GM23338 (cell line): ENCODE measurements around the gene ZNF285. TPM values are rescaled to one million over a fixed set of nuclear protein-coding genes. Genes with fewer than 3 reads are reported as not detected.

ENCODE experiments used
- ATAC-seq: fragments of 200-7000 bp; cut with Tn5 transposase; 3 replicates; pipeline ENCODE4 v1.9.1; 2020
- DNase-seq: peaks from one replicate; pipeline ENCODE4 v3.0.0-alpha.2; 2015; ENCODE audit warnings: low spot score
- H2AFZ ChIP-seq: fragments of 200-600 bp; sonication (generic); 2 replicates; pipeline ENCODE4 v1.8.0; 2016; ENCODE audit warnings: antibody characterized with exemption, mild to moderate bottlenecking, moderate library complexity
- H3F3A ChIP-seq: fragments of 200-600 bp; sonication (generic); replicated peaks from 2 replicates; pipeline ENCODE4 v1.8.0; 2017; ENCODE audit warnings: antibody characterized with exemption, mixed run types, low read depth
- H3K27ac ChIP-seq: fragments of 200-600 bp; sonication (generic); 2 replicates; pipeline ENCODE4 v1.6.1; 2016; ENCODE audit warnings: low read depth
- H3K27me3 ChIP-seq: fragments of 200-600 bp; sonication (generic); 2 replicates; pipeline ENCODE4 v1.8.0; 2016; ENCODE audit warnings: mild to moderate bottlenecking, mixed run types, moderate library complexity; ENCODE audit not compliant: insufficient read depth
- H3K36me3 ChIP-seq: fragments of 200-600 bp; sonication (generic); 2 replicates; pipeline ENCODE4 v1.8.0; 2016; ENCODE audit warnings: mild to moderate bottlenecking; ENCODE audit not compliant: insufficient read depth
- H3K4me1 ChIP-seq: fragments of 200-600 bp; sonication (generic); 2 replicates; pipeline ENCODE4 v1.8.0; 2016; ENCODE audit warnings: mild to moderate bottlenecking, moderate library complexity; ENCODE audit not compliant: insufficient read depth
- H3K4me2 ChIP-seq: fragments of 200-600 bp; sonication (generic); 2 replicates; pipeline ENCODE4 v1.7.1; 2017; ENCODE audit warnings: mixed run types
- H3K4me3 ChIP-seq: fragments of 200-600 bp; sonication (generic); 2 replicates; pipeline ENCODE4 v1.6.1; 2016; ENCODE audit warnings: mixed run types
- H3K79me2 ChIP-seq: fragments of 200-600 bp; sonication (generic); replicated peaks from 2 replicates; pipeline ENCODE4 v1.8.0; 2017; ENCODE audit warnings: mild to moderate bottlenecking; ENCODE audit not compliant: insufficient read depth
- H3K9me2 ChIP-seq: fragments of 200-600 bp; sonication (generic); 2 replicates; pipeline ENCODE4 v1.8.0; 2017; ENCODE audit not compliant: insufficient read depth
- H4K20me1 ChIP-seq: fragments of 200-600 bp; sonication (generic); replicated peaks from 2 replicates; pipeline ENCODE4 v1.8.0; 2017; ENCODE audit warnings: mild to moderate bottlenecking; ENCODE audit not compliant: insufficient read depth
- H3K27ac Mint-ChIP-seq: 2 replicates; pipeline ENCODE4 v1.8.0; 2020; ENCODE audit warnings: inconsistent platforms, mild to moderate bottlenecking, moderate library complexity, mixed read lengths
- H3K27me3 Mint-ChIP-seq: 3 replicates; pipeline ENCODE4 v1.8.0; 2022; ENCODE audit warnings: low read depth, mild to moderate bottlenecking, moderate library complexity, mixed read lengths, inconsistent platforms; ENCODE audit not compliant: insufficient read depth, poor library complexity
- H3K36me3 Mint-ChIP-seq: 3 replicates; pipeline ENCODE4 v1.8.0; 2021; ENCODE audit warnings: low read depth, mild to moderate bottlenecking, inconsistent platforms, moderate library complexity, mixed read lengths
- H3K4me1 Mint-ChIP-seq: 3 replicates; pipeline ENCODE4 v1.8.0; 2020; ENCODE audit warnings: mild to moderate bottlenecking, inconsistent platforms, mixed read lengths
- H3K4me3 Mint-ChIP-seq: 3 replicates; pipeline ENCODE4 v1.8.0; 2021; ENCODE audit warnings: moderate library complexity, mild to moderate bottlenecking, inconsistent platforms, mixed read lengths
- H3K9me3 Mint-ChIP-seq: 3 replicates; pipeline ENCODE4 v1.8.0; 2020; ENCODE audit warnings: moderate library complexity, mild to moderate bottlenecking, inconsistent platforms, mixed read lengths
- CREB1 ChIP-seq: fragments of 250-450 bp; sonication (Bioruptor Pico); IDR thresholded peaks from 2 replicates; pipeline ENCODE4 v1.5.0; 2020; ENCODE audit warnings: low read depth, mild to moderate bottlenecking, moderate library complexity
- EZH2 ChIP-seq: fragments of 200-600 bp; sonication (generic); IDR thresholded peaks from one replicate; pipeline ENCODE4 v1.8.0; 2017; ENCODE audit warnings: antibody characterized with exemption, mild to moderate bottlenecking, low read depth; ENCODE audit not compliant: unreplicated experiment
- EZH2phosphoT487 ChIP-seq: fragments of 200-600 bp; sonication (generic); IDR thresholded peaks from one replicate; pipeline ENCODE4 v1.8.1; 2018; ENCODE audit warnings: antibody characterized with exemption; ENCODE audit not compliant: unreplicated experiment
- JUNB ChIP-seq: IDR thresholded peaks from one replicate; pipeline ENCODE4 v1.6.1; 2016; ENCODE audit warnings: antibody characterized with exemption; ENCODE audit not compliant: unreplicated experiment
- NANOG ChIP-seq: IDR thresholded peaks from 2 replicates; pipeline ENCODE4 v1.6.1; 2016; ENCODE audit warnings: antibody characterized with exemption, borderline replicate concordance
- POLR2AphosphoS5 ChIP-seq: IDR thresholded peaks from 2 replicates; pipeline ENCODE4 v1.6.1; 2016; ENCODE audit warnings: antibody characterized with exemption, low read depth
- STAT1 ChIP-seq: IDR thresholded peaks from one replicate; pipeline ENCODE4 v1.6.1; 2016; ENCODE audit warnings: antibody characterized with exemption; ENCODE audit not compliant: unreplicated experiment
- ZNF114 ChIP-seq: fragments of 250-450 bp; sonication (Bioruptor Pico); IDR thresholded peaks from 2 replicates; pipeline ENCODE4 v1.5.0; 2020; ENCODE audit warnings: mild to moderate bottlenecking, moderate library complexity
- ZNF331 ChIP-seq: fragments of 250-450 bp; sonication (Bioruptor Pico); IDR thresholded peaks from 2 replicates; pipeline ENCODE4 v1.5.0; 2020; ENCODE audit warnings: low read depth, mild to moderate bottlenecking, moderate library complexity
- polyA plus RNA-seq: library from polyadenylated mRNA; unstranded; fragments of >200 nt; fragmentation: Nextera tagmentation; extraction: Ambion mirVana; gene quantifications from 2 replicates; pipeline ENCODE4 v1.2.1, GENCODE V29; 2016
- total RNA-seq: library from RNA; depleted of rRNA; stranded (reverse); fragments of >200 nt; shearing (Covaris generic); gene quantifications from 2 replicates; pipeline ENCODE4 v1.2.3, GENCODE V29; 2014
- TF ChIP-seq, protein P1 (sequence below), 2 experiments: fragments of 200-600 bp in 1 of 2; sonication (generic) in 1 of 2; conservative IDR thresholded peaks; 2 replicates each; pipeline versions ENCODE4 v1.5.1 to v1.6.1; 2016 to 2017; ENCODE audit warnings: antibody characterized with exemption in 2 of 2, low read depth in 2 of 2, mild to moderate bottlenecking in 2 of 2, moderate library complexity in 1 of 2
- TF ChIP-seq, protein P2 (sequence below): IDR thresholded peaks from one replicate; pipeline ENCODE4 v1.6.1; 2018; ENCODE audit warnings: antibody characterized with exemption; ENCODE audit not compliant: unreplicated experiment
- TF ChIP-seq, protein P3 (sequence below): fragments of 250-450 bp; sonication (Bioruptor Pico); IDR thresholded peaks from 2 replicates; pipeline ENCODE4 v1.5.0; 2020; ENCODE audit warnings: mild to moderate bottlenecking, moderate library complexity

Gene ZNF285
- total and polyA plus RNA-seq, 2 experiments from 2014 or later: 1.7 to 3.4 TPM

DNA sequence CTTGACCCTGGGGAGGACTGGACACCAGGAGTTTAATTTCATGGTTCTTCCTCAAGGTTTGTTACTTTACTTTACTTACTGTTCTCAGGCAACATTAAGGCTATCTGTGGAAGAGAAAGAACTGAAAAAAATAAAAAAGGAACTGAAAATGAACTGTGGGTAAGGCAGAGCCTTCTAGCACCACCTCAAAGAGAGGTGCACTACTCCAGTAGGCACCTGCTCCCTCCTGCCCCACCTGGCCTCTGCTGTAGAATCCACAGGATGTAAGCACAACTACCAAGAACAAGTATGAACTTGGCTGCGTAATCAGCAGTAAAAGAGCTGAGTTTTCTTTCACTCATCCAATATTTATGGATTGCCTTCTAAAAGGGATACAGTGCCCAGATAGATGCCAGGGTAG, 57.2 kb downstream of the ZNF285 start (continued):
- TF ChIP-seq, protein P1, sequence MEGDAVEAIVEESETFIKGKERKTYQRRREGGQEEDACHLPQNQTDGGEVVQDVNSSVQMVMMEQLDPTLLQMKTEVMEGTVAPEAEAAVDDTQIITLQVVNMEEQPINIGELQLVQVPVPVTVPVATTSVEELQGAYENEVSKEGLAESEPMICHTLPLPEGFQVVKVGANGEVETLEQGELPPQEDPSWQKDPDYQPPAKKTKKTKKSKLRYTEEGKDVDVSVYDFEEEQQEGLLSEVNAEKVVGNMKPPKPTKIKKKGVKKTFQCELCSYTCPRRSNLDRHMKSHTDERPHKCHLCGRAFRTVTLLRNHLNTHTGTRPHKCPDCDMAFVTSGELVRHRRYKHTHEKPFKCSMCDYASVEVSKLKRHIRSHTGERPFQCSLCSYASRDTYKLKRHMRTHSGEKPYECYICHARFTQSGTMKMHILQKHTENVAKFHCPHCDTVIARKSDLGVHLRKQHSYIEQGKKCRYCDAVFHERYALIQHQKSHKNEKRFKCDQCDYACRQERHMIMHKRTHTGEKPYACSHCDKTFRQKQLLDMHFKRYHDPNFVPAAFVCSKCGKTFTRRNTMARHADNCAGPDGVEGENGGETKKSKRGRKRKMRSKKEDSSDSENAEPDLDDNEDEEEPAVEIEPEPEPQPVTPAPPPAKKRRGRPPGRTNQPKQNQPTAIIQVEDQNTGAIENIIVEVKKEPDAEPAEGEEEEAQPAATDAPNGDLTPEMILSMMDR (conservative IDR thresholded peaks at IDR 0.05; ENCODE audit: low read depth in 2 of 2): no peak
- TF ChIP-seq CREB1 (CRISPR knock-in tag): no peak
- TF ChIP-seq ZNF331 (CRISPR knock-in tag): no peak
- TF ChIP-seq POLR2AphosphoS5: no peak

DNA sequence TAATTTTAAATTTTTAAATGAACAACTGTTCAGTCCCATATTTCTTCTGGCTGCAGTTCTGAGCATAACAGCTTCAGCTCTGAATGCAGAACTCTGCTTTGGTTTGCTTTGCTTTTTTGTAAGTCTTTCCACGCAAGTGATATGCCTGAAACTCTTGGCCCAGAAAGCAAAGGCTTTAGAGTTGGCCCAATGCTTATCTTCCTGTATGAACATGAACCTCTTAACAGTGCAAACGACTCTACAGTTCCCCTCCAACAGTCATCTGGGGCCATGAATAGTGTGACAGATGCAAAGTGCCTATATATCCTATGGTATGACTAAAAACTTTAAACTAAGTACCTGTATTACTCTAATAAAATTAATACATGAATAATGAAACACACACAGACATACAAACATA, 59.6 kb downstream of the ZNF285 start:
- Histone ChIP-seq H3F3A (no peaks in the 10 kb centered on the region), H3K9me2 (no peaks in the 10 kb centered on the region; the same call in 1 of the 2 replicates), H3K79me2 (no peaks in the 10 kb centered on the region), H2AFZ (no peak overlapping the region), H3K27me3 (no peaks in the 10 kb centered on the region), H4K20me1 (0 out of 2 replicates have a peak, but pooled peaks cover 4% of the 10 kb centered on the region), H3K36me3 (peaks cover 21% of the 10 kb centered on the region), H3K4me2 (no peak overlapping the region), H3K4me3 (no peak overlapping the region), H3K27ac (no peak overlapping the region), H3K4me1 (no peaks in the 10 kb centered on the region)
- peaks cover 5% of the 10 kb centered on the region for H3K27me3 Mint-ChIP-seq
- no peak for ATAC-seq
- H3K27ac Mint-ChIP-seq: no peak overlapping the region
- H3K9me3 Mint-ChIP-seq: peaks cover 59% of the 10 kb centered on the region
- H3K4me3 Mint-ChIP-seq: no peak overlapping the region
- no peaks in the 10 kb centered on the region for H3K4me1 Mint-ChIP-seq
- H3K36me3 Mint-ChIP-seq: peaks cover 50% of the 10 kb centered on the region
- DNase-seq: no peak
- no peak for TF ChIP-seq EZH2phosphoT487
- TF ChIP-seq CREB1 (CRISPR knock-in tag): no peak
- TF ChIP-seq STAT1: no peak
- no peak for TF ChIP-seq JUNB
- TF ChIP-seq, protein P2, sequence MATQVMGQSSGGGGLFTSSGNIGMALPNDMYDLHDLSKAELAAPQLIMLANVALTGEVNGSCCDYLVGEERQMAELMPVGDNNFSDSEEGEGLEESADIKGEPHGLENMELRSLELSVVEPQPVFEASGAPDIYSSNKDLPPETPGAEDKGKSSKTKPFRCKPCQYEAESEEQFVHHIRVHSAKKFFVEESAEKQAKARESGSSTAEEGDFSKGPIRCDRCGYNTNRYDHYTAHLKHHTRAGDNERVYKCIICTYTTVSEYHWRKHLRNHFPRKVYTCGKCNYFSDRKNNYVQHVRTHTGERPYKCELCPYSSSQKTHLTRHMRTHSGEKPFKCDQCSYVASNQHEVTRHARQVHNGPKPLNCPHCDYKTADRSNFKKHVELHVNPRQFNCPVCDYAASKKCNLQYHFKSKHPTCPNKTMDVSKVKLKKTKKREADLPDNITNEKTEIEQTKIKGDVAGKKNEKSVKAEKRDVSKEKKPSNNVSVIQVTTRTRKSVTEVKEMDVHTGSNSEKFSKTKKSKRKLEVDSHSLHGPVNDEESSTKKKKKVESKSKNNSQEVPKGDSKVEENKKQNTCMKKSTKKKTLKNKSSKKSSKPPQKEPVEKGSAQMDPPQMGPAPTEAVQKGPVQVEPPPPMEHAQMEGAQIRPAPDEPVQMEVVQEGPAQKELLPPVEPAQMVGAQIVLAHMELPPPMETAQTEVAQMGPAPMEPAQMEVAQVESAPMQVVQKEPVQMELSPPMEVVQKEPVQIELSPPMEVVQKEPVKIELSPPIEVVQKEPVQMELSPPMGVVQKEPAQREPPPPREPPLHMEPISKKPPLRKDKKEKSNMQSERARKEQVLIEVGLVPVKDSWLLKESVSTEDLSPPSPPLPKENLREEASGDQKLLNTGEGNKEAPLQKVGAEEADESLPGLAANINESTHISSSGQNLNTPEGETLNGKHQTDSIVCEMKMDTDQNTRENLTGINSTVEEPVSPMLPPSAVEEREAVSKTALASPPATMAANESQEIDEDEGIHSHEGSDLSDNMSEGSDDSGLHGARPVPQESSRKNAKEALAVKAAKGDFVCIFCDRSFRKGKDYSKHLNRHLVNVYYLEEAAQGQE: no peak
- TF ChIP-seq NANOG: no peak
- TF ChIP-seq, protein P1 (conservative IDR thresholded peaks at IDR 0.05; ENCODE audit: low read depth in 2 of 2): no peak
- TF ChIP-seq, protein P3, sequence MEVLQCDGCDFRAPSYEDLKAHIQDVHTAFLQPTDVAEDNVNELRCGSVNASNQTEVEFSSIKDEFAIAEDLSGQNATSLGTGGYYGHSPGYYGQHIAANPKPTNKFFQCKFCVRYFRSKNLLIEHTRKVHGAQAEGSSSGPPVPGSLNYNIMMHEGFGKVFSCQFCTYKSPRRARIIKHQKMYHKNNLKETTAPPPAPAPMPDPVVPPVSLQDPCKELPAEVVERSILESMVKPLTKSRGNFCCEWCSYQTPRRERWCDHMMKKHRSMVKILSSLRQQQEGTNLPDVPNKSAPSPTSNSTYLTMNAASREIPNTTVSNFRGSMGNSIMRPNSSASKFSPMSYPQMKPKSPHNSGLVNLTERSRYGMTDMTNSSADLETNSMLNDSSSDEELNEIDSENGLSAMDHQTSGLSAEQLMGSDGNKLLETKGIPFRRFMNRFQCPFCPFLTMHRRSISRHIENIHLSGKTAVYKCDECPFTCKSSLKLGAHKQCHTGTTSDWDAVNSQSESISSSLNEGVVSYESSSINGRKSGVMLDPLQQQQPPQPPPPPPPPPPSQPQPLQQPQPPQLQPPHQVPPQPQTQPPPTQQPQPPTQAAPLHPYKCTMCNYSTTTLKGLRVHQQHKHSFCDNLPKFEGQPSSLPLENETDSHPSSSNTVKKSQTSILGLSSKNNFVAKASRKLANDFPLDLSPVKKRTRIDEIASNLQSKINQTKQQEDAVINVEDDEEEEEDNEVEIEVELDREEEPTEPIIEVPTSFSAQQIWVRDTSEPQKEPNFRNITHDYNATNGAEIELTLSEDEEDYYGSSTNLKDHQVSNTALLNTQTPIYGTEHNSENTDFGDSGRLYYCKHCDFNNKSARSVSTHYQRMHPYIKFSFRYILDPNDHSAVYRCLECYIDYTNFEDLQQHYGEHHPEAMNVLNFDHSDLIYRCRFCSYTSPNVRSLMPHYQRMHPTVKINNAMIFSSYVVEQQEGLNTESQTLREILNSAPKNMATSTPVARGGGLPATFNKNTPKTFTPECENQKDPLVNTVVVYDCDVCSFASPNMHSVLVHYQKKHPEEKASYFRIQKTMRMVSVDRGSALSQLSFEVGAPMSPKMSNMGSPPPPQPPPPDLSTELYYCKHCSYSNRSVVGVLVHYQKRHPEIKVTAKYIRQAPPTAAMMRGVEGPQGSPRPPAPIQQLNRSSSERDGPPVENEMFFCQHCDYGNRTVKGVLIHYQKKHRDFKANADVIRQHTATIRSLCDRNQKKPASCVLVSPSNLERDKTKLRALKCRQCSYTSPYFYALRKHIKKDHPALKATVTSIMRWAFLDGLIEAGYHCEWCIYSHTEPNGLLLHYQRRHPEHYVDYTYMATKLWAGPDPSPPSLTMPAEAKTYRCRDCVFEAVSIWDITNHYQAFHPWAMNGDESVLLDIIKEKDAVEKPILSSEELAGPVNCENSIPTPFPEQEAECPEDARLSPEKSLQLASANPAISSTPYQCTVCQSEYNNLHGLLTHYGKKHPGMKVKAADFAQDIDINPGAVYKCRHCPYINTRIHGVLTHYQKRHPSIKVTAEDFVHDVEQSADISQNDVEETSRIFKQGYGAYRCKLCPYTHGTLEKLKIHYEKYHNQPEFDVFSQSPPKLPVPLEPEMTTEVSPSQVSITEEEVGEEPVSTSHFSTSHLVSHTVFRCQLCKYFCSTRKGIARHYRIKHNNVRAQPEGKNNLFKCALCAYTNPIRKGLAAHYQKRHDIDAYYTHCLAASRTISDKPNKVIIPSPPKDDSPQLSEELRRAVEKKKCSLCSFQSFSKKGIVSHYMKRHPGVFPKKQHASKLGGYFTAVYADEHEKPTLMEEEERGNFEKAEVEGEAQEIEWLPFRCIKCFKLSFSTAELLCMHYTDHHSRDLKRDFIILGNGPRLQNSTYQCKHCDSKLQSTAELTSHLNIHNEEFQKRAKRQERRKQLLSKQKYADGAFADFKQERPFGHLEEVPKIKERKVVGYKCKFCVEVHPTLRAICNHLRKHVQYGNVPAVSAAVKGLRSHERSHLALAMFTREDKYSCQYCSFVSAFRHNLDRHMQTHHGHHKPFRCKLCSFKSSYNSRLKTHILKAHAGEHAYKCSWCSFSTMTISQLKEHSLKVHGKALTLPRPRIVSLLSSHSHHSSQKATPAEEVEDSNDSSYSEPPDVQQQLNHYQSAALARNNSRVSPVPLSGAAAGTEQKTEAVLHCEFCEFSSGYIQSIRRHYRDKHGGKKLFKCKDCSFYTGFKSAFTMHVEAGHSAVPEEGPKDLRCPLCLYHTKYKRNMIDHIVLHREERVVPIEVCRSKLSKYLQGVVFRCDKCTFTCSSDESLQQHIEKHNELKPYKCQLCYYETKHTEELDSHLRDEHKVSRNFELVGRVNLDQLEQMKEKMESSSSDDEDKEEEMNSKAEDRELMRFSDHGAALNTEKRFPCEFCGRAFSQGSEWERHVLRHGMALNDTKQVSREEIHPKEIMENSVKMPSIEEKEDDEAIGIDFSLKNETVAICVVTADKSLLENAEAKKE (CRISPR knock-in tag): no peak
- no peak for TF ChIP-seq EZH2
- TF ChIP-seq ZNF114 (CRISPR knock-in tag): no peak
